ENCODE data around the gene DENND2A.

Gene DENND2A

DNA sequence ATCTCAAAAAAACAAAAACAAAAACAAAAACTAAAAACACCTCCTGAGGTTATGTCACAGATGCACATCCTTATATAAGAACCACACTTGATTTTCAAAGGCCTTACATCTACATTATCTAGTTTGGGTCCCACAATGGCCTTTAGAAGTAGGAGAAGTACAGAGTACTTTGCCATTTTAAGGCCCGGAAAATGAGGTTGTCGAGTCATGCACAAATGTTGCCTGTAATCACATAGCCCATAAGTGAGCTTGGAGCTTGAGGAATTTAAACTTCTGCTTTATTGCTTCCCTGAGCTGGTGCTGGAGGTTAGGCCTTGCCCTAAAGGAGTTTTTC is 151.6 kb downstream of the DENND2A start:
- DNase-seq = no peak

DNA sequence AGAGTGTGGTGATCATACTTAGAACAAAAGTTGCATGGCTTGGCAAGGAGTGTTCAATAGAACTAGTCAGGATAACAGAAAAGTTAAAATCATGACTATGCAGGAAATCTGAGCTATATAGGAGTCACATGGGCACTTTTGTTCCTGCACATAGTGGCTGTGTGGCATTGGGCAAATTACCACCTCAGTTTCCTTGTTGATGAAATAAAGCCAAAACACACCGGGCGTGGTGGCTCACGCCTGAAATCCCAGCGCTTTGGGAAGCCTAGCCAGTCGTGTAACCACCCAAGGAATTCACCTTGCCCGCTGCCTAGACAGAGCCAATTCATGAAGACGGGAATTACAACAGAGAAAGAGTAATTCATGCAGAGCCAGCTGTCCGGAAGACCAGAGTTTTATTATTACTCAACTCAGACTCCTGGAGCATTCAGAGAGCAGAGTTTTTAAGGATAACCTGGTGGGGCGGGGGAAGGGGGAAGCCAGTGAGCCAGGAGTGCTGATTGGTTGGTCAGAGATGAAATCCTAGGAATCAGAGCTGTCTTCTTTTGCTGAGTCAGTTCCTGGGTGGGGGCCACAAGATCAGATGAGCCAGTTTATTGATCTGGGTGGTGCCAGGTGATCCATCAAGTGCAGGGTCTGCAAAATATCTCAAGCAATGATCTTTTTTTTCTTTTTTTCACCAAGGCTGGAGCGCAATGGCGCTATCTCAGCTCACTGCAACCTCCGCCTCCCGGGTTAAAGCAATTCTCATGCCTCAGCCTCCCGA is 154.9 kb downstream of the DENND2A start:
- DNase-seq = no peak

DNA sequence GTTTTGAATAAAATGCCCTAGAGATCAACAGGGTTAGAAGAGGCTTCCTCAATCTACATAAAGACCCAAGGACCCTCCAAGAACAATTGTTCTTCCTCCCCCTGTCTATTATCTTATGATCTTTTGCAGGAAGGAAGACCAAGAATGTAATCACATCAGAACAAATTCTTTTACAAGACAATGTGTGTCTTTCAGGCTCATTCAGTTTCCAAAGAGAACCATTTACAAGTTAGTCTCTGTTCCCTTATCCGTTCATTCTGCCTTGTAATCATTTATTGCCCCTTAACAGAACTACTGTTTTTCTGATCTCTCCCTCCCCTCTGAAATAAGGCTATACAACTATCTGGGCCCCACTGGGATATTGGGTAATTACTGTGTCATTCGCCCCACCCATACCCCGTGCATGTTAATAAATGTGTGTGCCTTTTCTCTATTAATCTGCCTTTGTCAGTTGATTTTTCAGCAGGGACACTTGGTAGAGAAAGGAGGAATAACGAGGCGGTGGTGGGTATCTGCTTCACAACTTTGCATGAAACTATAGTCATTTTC is 155.6 kb downstream of the DENND2A start:
- no peak for DNase-seq

DNA sequence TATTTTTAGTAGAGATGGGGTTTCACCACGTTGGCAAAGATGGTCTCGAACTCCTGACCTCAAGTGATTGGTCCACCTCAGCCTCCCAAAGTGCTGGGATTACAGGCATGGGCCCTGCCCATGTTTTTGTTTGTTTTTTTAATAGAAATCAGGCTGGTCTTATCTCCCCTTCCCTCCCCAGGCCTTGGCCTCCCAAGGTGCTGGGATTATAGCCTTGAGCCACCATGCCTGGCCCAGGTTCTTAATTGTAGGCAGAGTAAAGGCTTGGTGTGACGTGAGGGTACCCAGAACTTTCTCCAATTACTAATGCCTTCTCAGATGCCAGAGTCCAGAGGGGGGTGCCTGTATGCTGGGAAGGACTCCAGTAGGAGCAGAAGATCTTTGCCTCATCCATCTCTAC is 156.1 kb downstream of the DENND2A start:
- no peak for DNase-seq

DNA sequence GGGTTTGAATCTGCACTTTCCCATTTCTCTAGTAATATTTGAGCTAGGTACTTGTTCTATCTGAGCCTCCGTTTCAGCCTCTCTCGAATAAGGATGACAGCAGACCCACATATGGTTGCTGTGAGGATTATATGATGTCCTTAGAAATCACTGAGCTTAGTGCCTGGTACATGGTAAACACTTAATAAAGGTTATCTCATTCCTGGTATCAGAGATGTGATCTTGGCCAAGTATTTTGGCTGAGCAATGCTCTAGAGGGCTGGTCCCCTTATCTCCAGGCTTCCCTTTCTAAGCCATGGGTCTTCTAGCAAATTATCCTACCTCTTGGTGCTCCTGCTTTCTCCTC is 160.9 kb downstream of the DENND2A start:
- no peak for DNase-seq

DNA sequence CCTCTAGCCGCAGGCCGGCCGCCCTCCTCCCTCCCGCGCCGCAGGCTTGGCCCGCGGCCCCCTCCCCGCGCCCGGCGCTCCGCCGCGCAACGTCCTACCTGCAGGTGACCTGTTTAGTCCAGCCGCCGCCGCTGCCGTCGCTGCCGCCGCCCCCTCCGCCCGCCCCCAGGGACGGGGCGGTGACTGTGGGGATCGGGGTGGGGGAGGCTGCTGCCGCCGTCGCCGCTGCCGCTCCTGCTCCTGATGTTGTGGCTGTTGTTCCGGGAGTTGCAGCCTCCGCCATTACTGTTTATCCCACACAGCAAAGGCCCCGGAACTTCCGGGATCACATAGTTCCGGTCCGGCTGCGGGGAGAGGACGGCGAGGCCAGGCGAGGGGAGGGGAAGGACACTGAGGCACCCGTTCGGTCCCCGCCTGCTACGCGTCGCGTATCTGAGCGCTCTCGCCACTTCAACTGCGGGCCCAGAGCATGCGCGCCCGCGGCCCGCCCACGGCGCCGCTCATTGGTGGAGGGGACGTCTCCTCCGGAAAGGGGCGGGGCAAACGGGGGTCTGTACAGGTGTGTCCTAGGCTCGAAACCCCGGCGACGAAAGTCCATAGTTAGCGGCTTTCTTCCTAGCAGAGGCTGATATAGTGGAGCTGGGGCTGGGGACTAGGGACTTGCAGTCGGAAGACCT is 161.4 kb downstream of the DENND2A start, which contains the start of gene MKRN1:
TSS of gene MKRN1 (minus strand) at position 444 of the 677 bp plus-strand sequence. CDS start at position 283, 161 bp downstream.
- peak; percentile 98 for DNase-seq

DNA sequence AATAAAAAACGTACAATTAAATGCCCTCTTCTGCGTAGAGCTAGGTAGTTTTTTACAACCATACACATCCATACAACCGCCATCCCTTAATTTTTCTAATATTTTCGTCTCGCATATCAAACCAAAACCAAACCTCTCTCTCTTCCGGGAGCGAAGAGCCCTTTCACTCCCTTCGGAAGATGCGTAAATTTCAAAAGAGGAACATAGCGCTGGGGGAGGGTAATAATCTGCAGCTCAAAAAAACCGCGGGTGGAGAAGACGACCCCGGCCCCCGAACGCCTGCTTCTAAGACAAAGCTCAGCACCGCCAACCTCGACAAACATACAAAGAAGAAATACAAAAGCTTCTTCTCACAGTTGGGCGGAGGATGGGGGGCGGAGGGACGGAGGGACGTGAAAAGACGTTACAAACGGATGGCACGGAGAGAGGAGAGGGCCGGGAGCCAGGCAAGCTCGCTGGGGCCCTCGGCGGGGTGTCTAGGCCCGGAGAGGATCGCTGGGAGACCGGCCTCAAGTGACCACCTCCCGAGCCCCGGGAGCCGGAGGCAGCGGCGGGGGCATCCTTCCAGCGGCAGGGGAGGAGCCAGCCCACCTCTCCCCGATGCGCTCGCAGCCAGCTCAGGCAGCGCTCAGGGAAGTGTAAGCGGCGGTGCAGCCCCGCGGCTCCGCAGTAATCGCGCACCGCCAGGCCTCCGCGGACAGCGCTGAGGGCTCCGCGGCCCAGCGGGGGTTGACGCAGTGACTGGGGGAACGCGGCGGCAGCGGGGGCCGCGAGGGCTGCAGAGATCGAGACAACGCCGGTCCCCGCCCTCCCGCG is 162.2 kb downstream of the DENND2A start:
- DNase-seq = peak; percentile 9

DNA sequence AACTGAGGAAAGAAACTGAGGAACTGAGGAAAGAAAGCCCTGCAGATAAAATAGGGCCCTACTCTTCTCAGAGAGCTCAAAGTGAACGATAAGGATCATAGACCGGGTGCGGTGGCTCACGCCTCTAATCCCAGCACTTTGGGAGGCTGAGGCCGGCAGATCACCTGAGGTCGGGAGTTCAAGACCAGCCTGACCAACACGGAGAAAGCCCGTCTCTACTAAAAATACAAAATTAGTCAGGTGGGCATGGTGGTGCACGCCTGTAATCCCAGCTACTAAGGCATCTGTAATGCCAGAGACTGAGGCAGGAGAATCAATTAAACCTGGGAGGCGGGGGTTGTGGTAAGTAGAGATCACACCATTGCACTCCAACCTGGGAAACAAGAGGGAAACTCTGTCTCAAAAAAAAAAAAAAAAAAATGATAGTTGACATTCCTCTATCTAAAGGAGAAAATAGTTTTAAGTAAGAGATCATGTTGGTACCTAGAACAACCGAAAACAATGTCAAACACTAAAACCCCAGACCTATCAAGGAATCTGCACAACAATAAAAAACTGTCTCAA is 163.8 kb downstream of the DENND2A start:
- DNase-seq = no peak

DNA sequence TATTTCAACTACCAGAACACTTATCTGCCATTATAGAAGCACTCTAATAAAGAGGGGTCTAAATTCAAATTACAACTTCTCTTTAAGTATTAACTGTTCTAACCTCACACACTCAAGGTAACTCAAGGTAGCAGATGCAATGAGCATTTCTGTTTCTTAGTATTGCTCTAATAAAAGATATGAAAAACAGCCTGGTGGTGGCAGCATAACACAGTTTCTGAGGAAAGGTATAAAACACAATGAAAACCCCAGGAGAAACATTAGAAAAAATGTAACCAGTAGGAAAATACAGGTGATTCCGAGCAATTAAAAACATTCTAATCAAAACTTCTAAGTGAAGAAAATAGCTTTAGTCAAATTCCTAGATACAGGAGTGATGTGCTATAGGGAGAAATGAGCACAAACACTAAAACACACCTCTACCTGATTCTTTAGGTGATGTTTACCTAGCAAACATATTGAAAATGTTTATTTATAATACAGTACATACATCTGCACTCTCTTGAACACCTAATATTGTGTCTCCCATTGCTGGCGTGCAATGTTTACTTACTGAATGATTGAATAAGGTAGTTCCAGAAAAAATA is 164.8 kb downstream of the DENND2A start:
- peak; percentile 19 for DNase-seq
